GM21390 (cell line): ENCODE measurements around the gene ZNF428.
"Not testable (repeated sequence)": the region's sequence is repeated elsewhere in the genome, so short reads cannot be mapped to it uniquely, and the experiment has no call there.

Experiments
- ATAC-seq: cut with Tn5 transposase; IDR thresholded peaks from one replicate; pipeline ENCODE4 v1.9.1; 2021; ENCODE audit not compliant: unreplicated experiment

Gene ZNF428

GRCh38 chr19:43594081-43594697 is 25.2 kb downstream of the ZNF428 start:
- no peak for ATAC-seq

GRCh38 chr19:43592800-43593350 is 26.6 kb downstream of the ZNF428 start:
- no peak for ATAC-seq

GRCh38 chr19:43591904-43592772 is 27.3 kb downstream of the ZNF428 start:
- no peak for ATAC-seq

GRCh38 chr19:43589678-43590077 is 29.8 kb downstream of the ZNF428 start:
- no peak for ATAC-seq

- ATAC-seq, result no peak
Observed at GRCh38 chr19:43589277-43589676, 30.2 kb downstream of the ZNF428 start.

- not testable (repeated sequence) for ATAC-seq
Observed at GRCh38 chr19:43587029-43587428, 32.4 kb downstream of the ZNF428 start.

GRCh38 chr19:43586346-43586745 is 33.1 kb downstream of the ZNF428 start:
- no peak for ATAC-seq

GRCh38 chr19:43584484-43584883 is 34.9 kb downstream of the ZNF428 start:
- no peak for ATAC-seq

GRCh38 chr19:43582495-43582894 is 36.9 kb downstream of the ZNF428 start:
- ATAC-seq, result no peak

GRCh38 chr19:43581467-43581866 is 38.0 kb downstream of the ZNF428 start:
- no peak for ATAC-seq

GRCh38 chr19:43578787-43579186 is 40.6 kb downstream of the ZNF428 start:
- ATAC-seq, result no peak

- no peak for ATAC-seq
Observed at GRCh38 chr19:43575955-43576878, 43.2 kb downstream of the ZNF428 start.

- ATAC-seq, result peak; percentile 92
Observed at GRCh38 chr19:43575156-43575950, 44.1 kb downstream of the ZNF428 start, which contains the start of the genes PINLYP and XRCC1. Gene PINLYP, plus strand, starts transcription at chr19:43575801. Its CDS starts 1,391 bp downstream, at chr19:43577192. Gene XRCC1, minus strand, starts transcription at chr19:43575527. Its CDS starts 69 bp downstream, at chr19:43575458.

- ATAC-seq, result no peak
Observed at GRCh38 chr19:43574424-43575155, 44.8 kb downstream of the ZNF428 start.

- no peak for ATAC-seq
Observed at GRCh38 chr19:43572171-43572588, 47.2 kb downstream of the ZNF428 start.

GRCh38 chr19:43570174-43570791 is 49.1 kb downstream of the ZNF428 start:
- ATAC-seq, result no peak

- ATAC-seq, result no peak
Observed at GRCh38 chr19:43569657-43570056, 49.8 kb downstream of the ZNF428 start.

GRCh38 chr19:43564800-43565199 is 54.6 kb downstream of the ZNF428 start:
- ATAC-seq, result no peak
